SK-N-SH (cell line): ENCODE data around the gene CIC. TPM values are rescaled to one million over a fixed set of nuclear protein-coding genes. Genes with fewer than 3 reads are reported as not detected.

ENCODE experiments used
- CTCF ChIA-PET: fragments of 300-600, 350-600 bp; formaldehyde crosslinking; extraction: SDS; loops from one replicate; lab custom pipeline; 2021; lab: Yijun Ruan, JAX
- POLR2A ChIA-PET: fragments of 350-600 bp; sonication (Branson Sonifier 250); formaldehyde crosslinking; extraction: SDS; loops from one replicate; lab custom pipeline; 2020; ENCODE audit warnings: antibody characterized with exemption, inconsistent platforms; lab: Yijun Ruan, JAX
- DNase-seq: peaks from one replicate; pipeline ENCODE4 v3.0.0; 2012
- H2AFZ ChIP-seq: fragments of 200-600 bp; sonication (generic); 2 replicates; pipeline ENCODE4 v1.8.1; 2016; ENCODE audit warnings: antibody characterized with exemption, mild to moderate bottlenecking, low read depth
- H3F3A ChIP-seq: fragments of 200-600 bp; sonication (generic); replicated peaks from 2 replicates; pipeline ENCODE3; 2016; ENCODE audit warnings: antibody characterized with exemption, mild to moderate bottlenecking; ENCODE audit not compliant: insufficient read depth
- H3K27ac ChIP-seq, 2 experiments: fragments of 200-500 bp in 1 of 2; fragments of 200-600 bp in 1 of 2; sonication (Bioruptor generic) in 1 of 2; sonication (generic), shearing (Covaris generic) in 1 of 2; 2 replicates each; pipeline versions ENCODE4 v1.5.1 to v1.6.1; 2014 to 2016; ENCODE audit warnings: low read depth in 2 of 2, inconsistent platforms in 1 of 2, low read length in 1 of 2, mild to moderate bottlenecking in 1 of 2, mixed read lengths in 1 of 2
- H3K27me3 ChIP-seq: fragments of 200-600 bp; sonication (generic), shearing (Covaris generic); 2 replicates; pipeline ENCODE4 v1.6.1; 2016; ENCODE audit warnings: mixed run types; ENCODE audit not compliant: insufficient read depth
- H3K36me3 ChIP-seq, 2 experiments: fragments of 200-500 bp in 1 of 2; fragments of 200-600 bp in 1 of 2; sonication (Bioruptor generic) in 1 of 2; sonication (generic) in 1 of 2; replicated peaks in 1 of 2; 2 replicates each; pipeline versions ENCODE3 to v1.5.1; 2014 to 2016; ENCODE audit warnings: low read length in 1 of 2, mild to moderate bottlenecking in 1 of 2; ENCODE audit not compliant: insufficient read depth in 2 of 2, control insufficient read depth in 1 of 2
- H3K4me1 ChIP-seq, 2 experiments: fragments of 200-500 bp in 1 of 2; fragments of 200-600 bp in 1 of 2; sonication (Bioruptor generic) in 1 of 2; sonication (generic), shearing (Covaris generic) in 1 of 2; 2 replicates each; pipeline versions ENCODE4 v1.5.1 to v1.6.1; 2014 to 2016; ENCODE audit warnings: low read depth in 1 of 2, low read length in 1 of 2, mixed run types in 1 of 2; ENCODE audit not compliant: insufficient read depth in 2 of 2, control insufficient read depth in 1 of 2
- H3K4me2 ChIP-seq: fragments of 200-600 bp; sonication (generic), shearing (Covaris generic); 2 replicates; pipeline ENCODE4 v1.6.1; 2017; ENCODE audit warnings: mixed run types
- H3K4me3 ChIP-seq, 2 experiments: fragments of 200-500 bp in 1 of 2; fragments of 200-600 bp in 1 of 2; sonication (Bioruptor generic) in 1 of 2; sonication (generic), shearing (Covaris generic) in 1 of 2; 2 replicates each; pipeline versions ENCODE4 v1.5.1 to v1.8.1; 2014 to 2016; ENCODE audit warnings: low read depth in 2 of 2, inconsistent platforms in 1 of 2, low read length in 1 of 2, mild to moderate bottlenecking in 1 of 2, mixed read lengths in 1 of 2, moderate library complexity in 1 of 2
- H3K79me2 ChIP-seq: fragments of 200-600 bp; sonication (generic); 2 replicates; pipeline ENCODE4 v1.8.1; 2017; ENCODE audit warnings: mild to moderate bottlenecking; ENCODE audit not compliant: insufficient read depth
- H3K9ac ChIP-seq: fragments of 200-600 bp; sonication (generic); 2 replicates; pipeline ENCODE4 v1.6.1; 2017; ENCODE audit warnings: mixed run types
- H3K9me2 ChIP-seq: fragments of 200-600 bp; sonication (generic); 2 replicates; pipeline ENCODE4 v1.6.1; 2017; ENCODE audit warnings: mixed run types
- H3K9me3 ChIP-seq: fragments of 200-600 bp; sonication (generic); 2 replicates; pipeline ENCODE4 v1.6.1; 2017; ENCODE audit warnings: mixed run types, mild to moderate bottlenecking, moderate library complexity
- H4K20me1 ChIP-seq: fragments of 200-600 bp; sonication (generic); 2 replicates; pipeline ENCODE4 v1.6.1; 2017; ENCODE audit warnings: mild to moderate bottlenecking, mixed run types; ENCODE audit not compliant: insufficient read depth
- CTCF ChIP-seq: fragments of 200-600 bp; sonication (generic); IDR thresholded peaks from 2 replicates; pipeline ENCODE4 v1.6.1; 2017; ENCODE audit warnings: antibody characterized with exemption, mild to moderate bottlenecking, moderate library complexity
- FOSL2 ChIP-seq: IDR thresholded peaks from 2 replicates; pipeline ENCODE4 v1.4.0; 2012; ENCODE audit warnings: low read depth, mild to moderate bottlenecking, moderate library complexity, borderline replicate concordance
- FOXM1 ChIP-seq: IDR thresholded peaks from 2 replicates; pipeline ENCODE4 v1.4.0; 2012; ENCODE audit warnings: low read depth, mild to moderate bottlenecking
- GABPA ChIP-seq: IDR thresholded peaks from 2 replicates; pipeline ENCODE4 v1.4.0; 2012; ENCODE audit warnings: low read depth, mild to moderate bottlenecking
- GATA2 ChIP-seq: sonication (generic); formaldehyde crosslinking; IDR thresholded peaks from 2 replicates; pipeline ENCODE4 v1.5.0; 2020; ENCODE audit warnings: mild to moderate bottlenecking, missing genetic modification reagents
- NFIC ChIP-seq: IDR thresholded peaks from 2 replicates; pipeline ENCODE4 v1.4.0; 2012; ENCODE audit warnings: borderline replicate concordance
- RFX5 ChIP-seq: IDR thresholded peaks from 2 replicates; pipeline ENCODE4 v1.6.1; 2012; ENCODE audit warnings: mild to moderate bottlenecking, improper control_type of control experiment, low read length
- RXRA ChIP-seq: IDR thresholded peaks from 2 replicates; pipeline ENCODE4 v1.4.0; 2012; ENCODE audit warnings: low read depth, mild to moderate bottlenecking, borderline replicate concordance
- SIN3A ChIP-seq: IDR thresholded peaks from 2 replicates; pipeline ENCODE4 v1.6.1; 2012; ENCODE audit warnings: low read depth, mild to moderate bottlenecking, low read length, moderate library complexity, borderline replicate concordance
- TAF1 ChIP-seq: IDR thresholded peaks from 2 replicates; pipeline ENCODE4 v1.6.1; 2012; ENCODE audit warnings: low read depth, mild to moderate bottlenecking, low read length, moderate library complexity, borderline replicate concordance
- TCF12 ChIP-seq: IDR thresholded peaks from 2 replicates; pipeline ENCODE4 v1.4.0; 2012
- USF1 ChIP-seq: IDR thresholded peaks from 2 replicates; pipeline ENCODE4 v1.4.0; 2012; ENCODE audit warnings: low read depth, borderline replicate concordance
- YY1 ChIP-seq: IDR thresholded peaks from 2 replicates; pipeline ENCODE4 v1.4.0; 2012; ENCODE audit warnings: low read depth, mild to moderate bottlenecking
- ZBTB33 ChIP-seq: IDR thresholded peaks from 2 replicates; pipeline ENCODE4 v1.4.0; 2012; ENCODE audit warnings: low read depth, borderline replicate concordance
- WGBS: methylation state at CpG from one replicate; pipeline ENCODE4 v1.1.6; 2017; ENCODE audit warnings: low lambda C conversion rate; 5-methylcytosine and 5-hydroxymethylcytosine counted together
- polyA plus RNA-seq, 3 experiments: library from polyadenylated mRNA; depleted of rRNA; stranded (reverse); fragments of >200 nt; gene quantifications; 2 replicates each; pipeline ENCODE4 v1.2.3, GENCODE V29; 2012

Gene CIC
- polyA plus RNA-seq, 1 of the 3 experiments (the other 2 are of a cell fraction): 16.9 TPM

GRCh38 chr19:42284591-42285341, 15.7 kb downstream of the CIC start:
- Histone ChIP-seq H3K9ac (peak overlapping the region; percentile 77), H3K36me3 (peaks cover 17 to 31% of the 10 kb centered on the region in 2 experiments), H3K9me2 (no peaks in the 10 kb centered on the region), H3K9me3 (no peaks in the 10 kb centered on the region), H3K4me1 (peaks cover 33 to 47% of the 10 kb centered on the region in 2 experiments), H4K20me1 (peaks cover 24% of the 10 kb centered on the region), H3F3A (peaks cover 29% of the 10 kb centered on the region), H3K27ac (peak overlapping the region in 1 of 2 experiments; percentile 95; a peak in 2 of 4 replicates), H3K79me2 (peaks cover 47% of the 10 kb centered on the region), H3K4me2 (peak overlapping the region; percentile 99), H2AFZ (no peak overlapping the region), H3K27me3 (no peaks in the 10 kb centered on the region), H3K4me3 (peak overlapping the region; percentile 88 to 95)
- ChIA-PET POLR2A (interaction anchor here (0.6 to 0.9 kb wide), 2 partner anchors 10 to 38 kb away, joined by 4 read pairs; no protein-coding TSS in a partner anchor), CTCF (interaction anchor here (0.6 to 1.8 kb wide), 5 partner anchors 10 to 176 kb away, joined by 3 to 9 read pairs (median 3); no protein-coding TSS in a partner anchor)
- WGBS: 9% methylated on average over 29 of the region's 41 CpGs
- no peak for TF ChIP-seq CTCF
- TF ChIP-seq YY1: no peak
- TF ChIP-seq GABPA: no peak
- TF ChIP-seq FOSL2: no peak
- TF ChIP-seq TAF1: no peak
- TF ChIP-seq FOXM1: no peak
- TF ChIP-seq RFX5: no peak
- no peak for TF ChIP-seq USF1
- TF ChIP-seq TCF12: no peak
- no peak for TF ChIP-seq RXRA
- TF ChIP-seq GATA2 (CRISPR knock-in tag): no peak
- TF ChIP-seq NFIC: no peak
- TF ChIP-seq ZBTB33: no peak
- TF ChIP-seq SIN3A: no peak
- no peak for DNase-seq
